Measurements from ENCODE around the gene HTT. TPM values are rescaled to one million over a fixed set of nuclear protein-coding genes. Genes with fewer than 3 reads are reported as not detected.

The HTT gene
- total RNA-seq, 4 donors from 2014 or later = 31.1 to 48.6 (median 43.0) TPM

DNA sequence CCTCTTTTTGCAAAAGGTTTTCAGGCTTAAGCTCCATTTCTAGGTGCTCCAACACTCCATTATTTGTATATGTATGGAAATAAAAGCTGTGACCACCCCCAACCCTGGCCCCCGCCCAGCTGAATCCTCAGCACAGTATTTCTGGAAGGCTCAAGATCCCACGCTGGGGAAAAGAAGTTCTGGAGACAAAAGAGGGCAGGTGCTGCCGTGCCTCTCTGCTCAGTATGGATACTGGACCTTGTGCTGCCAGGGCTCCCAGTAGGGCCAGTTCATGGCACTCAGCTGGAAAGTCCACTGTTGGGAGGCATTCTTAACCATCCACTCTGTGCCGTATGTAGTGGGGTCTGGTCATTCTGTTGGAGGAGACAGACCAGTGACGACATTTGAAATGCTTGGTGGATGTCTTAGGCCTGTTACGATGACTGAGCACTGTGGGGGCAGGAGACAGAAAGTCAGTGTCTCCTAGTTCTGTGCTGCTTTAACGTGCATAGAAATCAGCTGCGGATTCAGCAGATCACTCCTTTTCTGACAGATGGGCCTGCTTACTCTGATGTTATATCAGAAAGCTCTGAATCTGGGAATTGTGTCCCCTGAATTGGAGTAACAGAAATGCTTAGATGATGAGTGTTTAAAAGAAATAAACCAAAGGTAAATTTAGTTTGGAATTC is 126.1 kb downstream of the HTT start:
- Histone ChIP-seq H3K9me3 (no peaks in the 10 kb centered on the region), H3K4me3 (no peak overlapping the region), H3K4me1 (peaks cover 12 to 52% (median 30%) of the 10 kb centered on the region in 3 donors), H3K36me3 (peaks cover 0 to 50% of the 10 kb centered on the region in 2 donors), H3K27me3 (no peaks in the 10 kb centered on the region), H3K27ac (peak overlapping the region in 3 of 4 donors; percentile 69 to 78 (median 76))
- TF ChIP-seq POLR2AphosphoS5 (IDR thresholded peaks at IDR 0.05) = no peak
- TF ChIP-seq EP300 (IDR thresholded peaks at IDR 0.05) = no peak
- TF ChIP-seq POLR2A (IDR thresholded peaks at IDR 0.05) = no peak
- TF ChIP-seq, protein P1, sequence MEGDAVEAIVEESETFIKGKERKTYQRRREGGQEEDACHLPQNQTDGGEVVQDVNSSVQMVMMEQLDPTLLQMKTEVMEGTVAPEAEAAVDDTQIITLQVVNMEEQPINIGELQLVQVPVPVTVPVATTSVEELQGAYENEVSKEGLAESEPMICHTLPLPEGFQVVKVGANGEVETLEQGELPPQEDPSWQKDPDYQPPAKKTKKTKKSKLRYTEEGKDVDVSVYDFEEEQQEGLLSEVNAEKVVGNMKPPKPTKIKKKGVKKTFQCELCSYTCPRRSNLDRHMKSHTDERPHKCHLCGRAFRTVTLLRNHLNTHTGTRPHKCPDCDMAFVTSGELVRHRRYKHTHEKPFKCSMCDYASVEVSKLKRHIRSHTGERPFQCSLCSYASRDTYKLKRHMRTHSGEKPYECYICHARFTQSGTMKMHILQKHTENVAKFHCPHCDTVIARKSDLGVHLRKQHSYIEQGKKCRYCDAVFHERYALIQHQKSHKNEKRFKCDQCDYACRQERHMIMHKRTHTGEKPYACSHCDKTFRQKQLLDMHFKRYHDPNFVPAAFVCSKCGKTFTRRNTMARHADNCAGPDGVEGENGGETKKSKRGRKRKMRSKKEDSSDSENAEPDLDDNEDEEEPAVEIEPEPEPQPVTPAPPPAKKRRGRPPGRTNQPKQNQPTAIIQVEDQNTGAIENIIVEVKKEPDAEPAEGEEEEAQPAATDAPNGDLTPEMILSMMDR (IDR thresholded peaks at IDR 0.05) = no peak
- ATAC-seq = no peak
- 89 to 100% methylated on average over 1 to 5 of the region's 8 CpGs for WGBS, 2 donors (ENCODE audit: low coverage in 1 of 2)

DNA sequence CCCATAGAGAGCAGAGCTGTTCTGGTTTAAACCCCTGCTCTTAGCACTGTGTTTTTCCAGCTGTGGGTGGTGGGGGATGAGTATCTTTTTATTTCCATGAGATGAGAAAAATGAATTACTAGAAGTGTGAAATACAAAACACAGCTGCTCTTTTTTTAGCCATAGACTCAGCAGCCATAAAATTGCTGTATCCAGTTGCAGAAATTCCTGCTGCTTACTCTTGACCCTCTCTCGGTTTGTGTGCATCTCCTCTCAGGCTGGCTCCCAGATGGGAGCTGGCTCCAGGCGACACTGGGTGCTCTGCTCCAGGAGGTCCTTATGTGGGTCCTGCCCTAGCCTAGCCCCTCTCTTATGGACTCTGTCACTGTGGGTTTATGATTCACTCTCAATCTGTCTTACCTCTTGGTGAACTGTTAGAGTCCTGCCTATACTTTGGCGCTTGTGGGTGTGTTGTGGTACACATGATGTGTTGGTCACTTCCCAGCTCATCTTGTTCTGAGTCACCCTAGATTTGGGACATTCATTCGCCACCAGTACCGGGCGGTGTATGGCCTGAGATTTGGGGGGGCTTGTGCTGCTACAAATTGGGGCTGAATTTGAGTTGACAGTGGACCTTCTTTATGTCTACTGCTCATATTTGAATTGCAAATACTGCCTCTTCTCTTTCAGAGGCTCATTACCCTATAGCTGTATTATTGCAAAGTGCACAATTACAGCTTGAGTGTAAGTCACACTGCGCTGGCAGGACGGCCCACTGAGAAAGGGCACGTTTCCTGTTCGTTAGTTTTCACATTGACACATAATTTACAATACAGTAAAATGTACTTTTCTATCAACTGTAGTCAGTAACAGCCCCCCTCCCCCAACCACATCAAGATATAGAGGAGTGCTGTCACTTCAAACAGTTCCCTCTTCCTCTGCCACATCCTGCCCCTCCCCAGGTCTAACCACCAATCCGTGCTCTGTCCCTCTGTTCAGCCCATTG is 127.5 kb downstream of the HTT start:
- Histone ChIP-seq H3K27ac (peak overlapping the region in 3 of 4 donors; percentile 76 to 79 (median 78)), H3K4me3 (no peak overlapping the region), H3K27me3 (no peaks in the 10 kb centered on the region), H3K36me3 (peaks cover 0 to 45% of the 10 kb centered on the region in 2 donors), H3K4me1 (peaks cover 12 to 56% (median 30%) of the 10 kb centered on the region in 3 donors), H3K9me3 (no peaks in the 10 kb centered on the region)
- no peak for ATAC-seq
- TF ChIP-seq EP300 (IDR thresholded peaks at IDR 0.05) = no peak
- WGBS, 2 donors (ENCODE audit: low coverage in 1 of 2) = 64 to 83% methylated on average over 5 to 6 of the region's 11 CpGs

DNA sequence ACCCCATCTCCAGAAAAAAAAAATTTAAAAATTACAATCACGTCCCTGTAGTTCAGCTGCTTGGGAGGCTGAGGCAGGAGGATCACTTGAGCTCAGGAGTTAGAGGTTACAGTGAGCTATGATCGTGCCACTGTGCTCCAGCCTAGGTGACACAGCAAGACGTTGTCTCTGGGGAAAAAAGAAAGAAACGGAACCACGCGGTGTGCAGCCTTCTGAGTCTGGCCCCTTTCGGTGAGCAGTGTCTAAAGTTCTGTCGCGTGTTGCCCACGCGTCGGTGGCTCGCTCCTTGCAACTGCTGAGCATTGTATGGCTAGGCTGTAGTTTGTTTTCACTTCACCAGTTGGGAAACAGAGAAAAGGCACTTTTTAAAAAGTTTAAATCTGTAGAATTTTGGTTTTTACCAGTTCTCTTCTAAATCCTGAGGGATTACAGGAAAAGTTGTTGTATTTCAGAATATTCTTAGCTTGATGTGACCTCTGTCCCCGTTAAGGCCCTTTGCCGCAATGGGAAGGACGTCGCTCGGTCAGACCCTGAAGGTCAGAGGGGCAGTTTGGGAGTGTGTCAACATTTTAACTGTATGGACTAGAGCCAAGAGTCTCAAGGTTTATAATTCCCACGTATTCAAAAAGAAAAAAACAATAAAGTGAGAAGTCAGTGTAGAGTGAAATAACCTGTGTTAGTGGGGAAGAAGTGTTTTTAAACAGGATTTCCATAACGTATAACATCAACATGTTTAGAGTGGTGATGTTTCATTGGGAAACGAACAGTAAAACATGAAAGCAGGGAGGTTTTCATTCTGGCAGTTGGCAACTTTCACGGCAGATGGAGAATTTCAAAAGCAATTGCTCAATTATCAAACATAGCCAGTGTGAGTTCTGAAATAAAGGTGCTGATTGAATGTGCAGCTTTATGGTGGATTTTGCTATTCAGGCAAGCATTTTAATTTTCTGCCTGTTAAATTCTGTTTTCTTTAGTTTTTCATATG is 128.6 kb downstream of the HTT start:
- peak overlapping the region; percentile 76 to 84 (median 78) for H3K27ac ChIP-seq

DNA sequence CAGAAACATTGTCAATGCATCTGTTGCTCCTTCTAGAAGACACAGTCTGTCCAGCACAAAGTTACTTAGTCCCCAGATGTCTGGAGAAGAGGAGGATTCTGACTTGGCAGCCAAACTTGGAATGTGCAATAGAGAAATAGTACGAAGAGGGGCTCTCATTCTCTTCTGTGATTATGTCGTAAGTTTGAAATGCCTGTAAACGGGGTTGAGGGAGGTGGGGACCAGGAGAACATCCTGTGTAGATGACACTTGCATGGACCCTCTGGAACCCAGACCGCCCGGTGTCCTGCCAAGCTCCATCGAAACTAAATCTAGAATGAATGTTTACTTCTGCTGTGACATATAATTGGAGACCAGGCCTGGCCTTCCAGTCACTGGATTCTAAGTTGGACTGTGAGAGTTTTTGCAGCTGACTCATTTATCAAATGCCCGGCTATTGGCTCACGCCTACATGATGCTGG is 129.5 kb downstream of the HTT start:
- 12 to 22% methylated on average over 8 of the region's 8 CpGs for WGBS, 2 donors (ENCODE audit: low coverage in 1 of 2)
- peaks cover 0 to 41% of the 10 kb centered on the region in 2 donors for H3K36me3 ChIP-seq

More for the DNA sequence above, 128.6 kb downstream of the HTT start:
- peak; percentile 16 for ATAC-seq
- no peak for TF ChIP-seq EP300 (IDR thresholded peaks at IDR 0.05)
- peak; percentile 33 for TF ChIP-seq POLR2AphosphoS5 (IDR thresholded peaks at IDR 0.05)
- TF ChIP-seq, protein P1 (IDR thresholded peaks at IDR 0.05) = no peak
- TF ChIP-seq POLR2A (IDR thresholded peaks at IDR 0.05) = no peak
- no peak overlapping the region for H3K4me3 ChIP-seq
- H3K9me3 ChIP-seq = no peaks in the 10 kb centered on the region
- H3K27me3 ChIP-seq = no peaks in the 10 kb centered on the region
- H3K4me1 ChIP-seq = peaks cover 12 to 67% (median 30%) of the 10 kb centered on the region in 3 donors
- peaks cover 0 to 41% of the 10 kb centered on the region in 2 donors for H3K36me3 ChIP-seq
- WGBS, 2 donors (ENCODE audit: low coverage in 1 of 2) = 64 to 76% methylated on average over 14 to 15 of the region's 22 CpGs

More for the DNA sequence above, 129.5 kb downstream of the HTT start:
- H3K4me1 ChIP-seq = peaks cover 12 to 69% (median 30%) of the 10 kb centered on the region in 3 donors
- H3K27me3 ChIP-seq = no peaks in the 10 kb centered on the region
- peak; percentile 85 for ATAC-seq
- no peaks in the 10 kb centered on the region for H3K9me3 ChIP-seq
- TF ChIP-seq, protein P1 (IDR thresholded peaks at IDR 0.05) = no peak
- TF ChIP-seq POLR2AphosphoS5 (IDR thresholded peaks at IDR 0.05) (peak; percentile 95), POLR2A (IDR thresholded peaks at IDR 0.05) (no peak)
- peak overlapping the region; percentile 76 to 84 (median 78) for H3K27ac ChIP-seq
- H3K4me3 ChIP-seq = no peak overlapping the region
